AG04449 (cell line): ENCODE data around the gene SLC6A20.

Source experiments
- CTCF ChIA-PET: fragments of 350-600 bp; formaldehyde crosslinking; extraction: SDS; loops from one replicate; lab custom pipeline; 2021; ENCODE audit warnings: antibody characterized with exemption; lab: Yijun Ruan, JAX
- POLR2A ChIA-PET: fragments of 400-600, 350-600 bp; formaldehyde crosslinking; extraction: SDS; loops from one replicate; lab custom pipeline; 2020; ENCODE audit warnings: antibody characterized with exemption, inconsistent platforms; lab: Yijun Ruan, JAX
- DNase-seq: peaks from one replicate; pipeline ENCODE4 v3.0.0-alpha.2; 2010; ENCODE audit warnings: low read depth, low spot score
- H3K4me3 ChIP-seq: 2 replicates; pipeline ENCODE4 v1.5.1; 2011; ENCODE audit warnings: low read depth, mild to moderate bottlenecking, control low read depth, low read length
- TF ChIP-seq, protein P1 (sequence below): IDR thresholded peaks from one replicate; pipeline ENCODE4 v1.5.1; 2011; ENCODE audit warnings: mild to moderate bottlenecking, moderate library complexity, low read length, control low read depth, inconsistent platforms; ENCODE audit not compliant: insufficient read depth; ENCODE audit errors: missing control alignments

SLC6A20 gene, protein sequence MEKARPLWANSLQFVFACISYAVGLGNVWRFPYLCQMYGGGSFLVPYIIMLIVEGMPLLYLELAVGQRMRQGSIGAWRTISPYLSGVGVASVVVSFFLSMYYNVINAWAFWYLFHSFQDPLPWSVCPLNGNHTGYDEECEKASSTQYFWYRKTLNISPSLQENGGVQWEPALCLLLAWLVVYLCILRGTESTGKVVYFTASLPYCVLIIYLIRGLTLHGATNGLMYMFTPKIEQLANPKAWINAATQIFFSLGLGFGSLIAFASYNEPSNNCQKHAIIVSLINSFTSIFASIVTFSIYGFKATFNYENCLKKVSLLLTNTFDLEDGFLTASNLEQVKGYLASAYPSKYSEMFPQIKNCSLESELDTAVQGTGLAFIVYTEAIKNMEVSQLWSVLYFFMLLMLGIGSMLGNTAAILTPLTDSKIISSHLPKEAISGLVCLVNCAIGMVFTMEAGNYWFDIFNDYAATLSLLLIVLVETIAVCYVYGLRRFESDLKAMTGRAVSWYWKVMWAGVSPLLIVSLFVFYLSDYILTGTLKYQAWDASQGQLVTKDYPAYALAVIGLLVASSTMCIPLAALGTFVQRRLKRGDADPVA

DNA sequence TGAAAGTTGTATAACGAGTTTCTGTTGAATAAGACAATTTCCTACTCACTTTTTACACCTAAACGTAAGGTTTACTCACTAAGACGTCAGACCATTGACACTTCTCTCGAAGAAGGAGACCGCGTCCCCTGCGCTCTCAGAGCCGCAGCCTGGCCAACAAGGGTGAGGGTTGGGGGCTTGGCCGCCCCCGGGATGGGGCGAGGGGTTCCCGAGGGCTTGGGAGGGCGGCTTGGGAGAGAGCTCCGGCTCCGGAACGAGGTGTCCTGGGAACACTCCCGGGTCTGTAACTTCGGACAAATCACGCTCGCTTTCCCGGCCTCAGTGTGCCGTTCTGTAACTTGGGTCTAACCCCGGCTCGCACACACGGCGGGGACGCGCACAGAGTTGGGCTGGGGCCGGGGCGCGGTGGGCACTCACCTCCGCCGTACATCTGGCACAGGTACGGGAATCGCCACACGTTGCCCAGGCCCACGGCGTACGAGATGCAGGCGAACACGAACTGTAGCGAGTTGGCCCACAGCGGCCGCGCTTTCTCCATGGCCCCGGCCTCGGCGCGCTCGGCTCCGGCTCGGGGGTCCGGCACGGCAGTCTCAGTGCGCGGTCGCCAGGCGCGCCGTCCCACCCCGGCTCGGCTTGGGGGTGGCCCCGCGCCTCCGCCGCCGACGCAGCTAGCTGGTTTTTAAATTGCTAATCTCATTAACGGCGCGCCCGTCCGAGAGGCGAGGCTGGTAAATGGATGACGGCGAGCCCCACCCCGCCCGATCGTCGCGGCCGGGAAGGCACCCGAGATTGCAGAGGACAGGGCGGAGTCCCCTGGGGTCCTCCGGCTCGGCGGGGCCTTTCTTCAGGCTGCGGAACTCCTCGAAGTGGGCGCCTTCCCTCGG lies at the start of gene SLC6A20:
Gene SLC6A20, minus strand, starts transcription at position 655 of the 884 bp plus-strand sequence. Its CDS starts 117 bp downstream, at position 538.
- no peak for DNase-seq
- TF ChIP-seq, protein P1, sequence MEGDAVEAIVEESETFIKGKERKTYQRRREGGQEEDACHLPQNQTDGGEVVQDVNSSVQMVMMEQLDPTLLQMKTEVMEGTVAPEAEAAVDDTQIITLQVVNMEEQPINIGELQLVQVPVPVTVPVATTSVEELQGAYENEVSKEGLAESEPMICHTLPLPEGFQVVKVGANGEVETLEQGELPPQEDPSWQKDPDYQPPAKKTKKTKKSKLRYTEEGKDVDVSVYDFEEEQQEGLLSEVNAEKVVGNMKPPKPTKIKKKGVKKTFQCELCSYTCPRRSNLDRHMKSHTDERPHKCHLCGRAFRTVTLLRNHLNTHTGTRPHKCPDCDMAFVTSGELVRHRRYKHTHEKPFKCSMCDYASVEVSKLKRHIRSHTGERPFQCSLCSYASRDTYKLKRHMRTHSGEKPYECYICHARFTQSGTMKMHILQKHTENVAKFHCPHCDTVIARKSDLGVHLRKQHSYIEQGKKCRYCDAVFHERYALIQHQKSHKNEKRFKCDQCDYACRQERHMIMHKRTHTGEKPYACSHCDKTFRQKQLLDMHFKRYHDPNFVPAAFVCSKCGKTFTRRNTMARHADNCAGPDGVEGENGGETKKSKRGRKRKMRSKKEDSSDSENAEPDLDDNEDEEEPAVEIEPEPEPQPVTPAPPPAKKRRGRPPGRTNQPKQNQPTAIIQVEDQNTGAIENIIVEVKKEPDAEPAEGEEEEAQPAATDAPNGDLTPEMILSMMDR: no peak
- CTCF ChIA-PET: interaction anchor here (1.3 kb wide), 1 partner anchor 10 kb away, joined by 3 read pairs; no protein-coding TSS in a partner anchor
- POLR2A ChIA-PET: no interaction called here
- H3K4me3 ChIP-seq: peak within 1 kb of the TSS; percentile 8

GRCh38 chr3:45844616-45845015 lies 48.3 kb upstream of the SLC6A20 start:
- no peak for DNase-seq
- CTCF ChIA-PET: interaction anchor here (0.9 to 1.9 kb wide), 3 partner anchors 9 to 84 kb away, joined by 4 to 5 read pairs (median 4); no protein-coding TSS in a partner anchor
- TF ChIP-seq, protein P1: no peak
- H3K4me3 ChIP-seq: no peak overlapping the region
- POLR2A ChIA-PET: no interaction called here

GRCh38 chr3:45842851-45843625 lies 46.7 kb upstream of the SLC6A20 start:
- no peak for DNase-seq
- TF ChIP-seq, protein P1: no peak
- POLR2A ChIA-PET: no interaction called here
- no peak overlapping the region for H3K4me3 ChIP-seq
- CTCF ChIA-PET: interaction anchor here (0.6 to 3.5 kb wide), 4 partner anchors 82 to 716 kb away, joined by 3 to 15 read pairs (median 4); no protein-coding TSS in a partner anchor

DNA sequence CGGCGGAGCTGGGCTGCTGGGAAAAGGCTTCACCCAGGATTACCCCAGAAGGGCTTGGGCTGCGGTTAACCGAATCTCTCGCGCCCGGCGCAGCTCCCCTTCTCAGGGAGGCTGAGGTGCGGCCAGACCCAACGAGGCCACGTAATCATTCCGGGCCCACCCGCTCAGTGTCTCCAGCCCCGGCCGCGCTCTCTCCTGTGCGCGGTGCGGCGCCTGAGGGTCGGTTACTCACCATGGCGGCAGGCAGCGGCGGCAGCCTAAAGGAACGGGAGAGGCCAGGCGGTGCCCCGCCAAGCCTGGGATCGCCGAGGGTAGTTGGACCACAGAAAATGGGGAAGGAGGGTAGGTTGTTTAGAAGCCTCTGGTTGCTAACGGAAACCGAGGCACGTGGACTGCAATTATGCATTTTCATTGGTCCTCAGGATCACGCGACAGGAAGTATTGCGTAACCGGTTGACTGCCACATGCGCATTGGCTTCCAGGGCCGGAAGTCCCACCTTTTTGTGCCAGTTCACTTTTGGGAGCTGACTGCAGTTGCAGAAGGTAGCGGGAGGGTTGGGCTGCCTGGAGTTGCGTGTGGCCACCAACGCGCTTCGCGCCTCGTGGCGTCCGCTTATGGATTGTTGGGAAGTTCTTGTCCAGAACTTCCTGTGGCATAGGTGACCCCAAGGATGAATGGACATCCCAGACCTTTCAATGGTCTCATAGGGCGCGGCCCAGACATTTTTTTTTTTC lies 45.6 kb upstream of the SLC6A20 start, which contains the start of gene LZTFL1:
Gene LZTFL1, minus strand, starts transcription at position 363 of the 735 bp plus-strand sequence. Its CDS starts 128 bp downstream, at position 235.
- CTCF ChIA-PET: interaction anchor here (0.9 to 3.5 kb wide), 5 partner anchors 10 to 236 kb away, joined by 3 to 15 read pairs (median 5); no protein-coding TSS in a partner anchor
- H3K4me3 ChIP-seq: peak within 1 kb of the TSS; percentile 87
- POLR2A ChIA-PET: interaction anchor here (0.6 to 1.1 kb wide), 3 partner anchors 24 to 337 kb away, joined by 3 to 5 read pairs (median 3); no protein-coding TSS in a partner anchor
- TF ChIP-seq, protein P1: no peak
- DNase-seq: peak; percentile 77

DNA sequence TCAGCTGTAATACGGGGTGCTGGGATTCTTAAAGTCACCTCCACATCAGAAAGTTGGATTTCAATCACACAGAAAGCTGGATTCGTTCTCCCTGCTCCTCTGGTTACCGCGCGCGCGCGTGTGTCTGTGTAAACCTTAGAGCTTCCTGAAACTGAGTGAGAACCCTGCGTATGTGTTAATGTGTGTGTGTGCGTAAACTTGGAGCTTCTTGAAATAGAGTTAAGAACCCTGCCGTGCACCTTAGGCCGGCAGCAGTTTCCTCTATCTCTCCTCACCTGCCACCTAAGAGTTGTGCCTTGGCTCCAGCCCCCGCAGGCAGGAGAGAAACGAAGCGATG lies 45.1 kb upstream of the SLC6A20 start:
- POLR2A ChIA-PET: interaction anchor here (0.6 to 1.1 kb wide), 2 partner anchors 23 to 189 kb away, joined by 3 to 5 read pairs; no protein-coding TSS in a partner anchor
- TF ChIP-seq, protein P1: no peak
- no peak for DNase-seq

More for the DNA sequence above, 45.1 kb upstream of the SLC6A20 start:
- CTCF ChIA-PET: interaction anchor here (0.9 to 3.5 kb wide), 6 partner anchors 11 to 801 kb away, joined by 3 to 15 read pairs (median 4); no protein-coding TSS in a partner anchor
- peak overlapping the region; percentile 87 for H3K4me3 ChIP-seq
